DND-41 (cell line): ENCODE data around the gene AOPEP.

Source experiments
- EZH2 ChIP-seq: IDR thresholded peaks from 3 replicates; pipeline ENCODE4 v1.6.1; 2012; ENCODE audit warnings: borderline replicate concordance, low read depth, mild to moderate bottlenecking, moderate library complexity, low read length, inconsistent platforms; ENCODE audit not compliant: severe bottlenecking
- TF ChIP-seq, protein P1 (sequence below): IDR thresholded peaks from 2 replicates; pipeline ENCODE4 v1.5.1; 2012; ENCODE audit warnings: borderline replicate concordance, low read length, moderate library complexity, mild to moderate bottlenecking; ENCODE audit not compliant: poor library complexity, severe bottlenecking; ENCODE audit errors: extremely low read depth

DNA sequence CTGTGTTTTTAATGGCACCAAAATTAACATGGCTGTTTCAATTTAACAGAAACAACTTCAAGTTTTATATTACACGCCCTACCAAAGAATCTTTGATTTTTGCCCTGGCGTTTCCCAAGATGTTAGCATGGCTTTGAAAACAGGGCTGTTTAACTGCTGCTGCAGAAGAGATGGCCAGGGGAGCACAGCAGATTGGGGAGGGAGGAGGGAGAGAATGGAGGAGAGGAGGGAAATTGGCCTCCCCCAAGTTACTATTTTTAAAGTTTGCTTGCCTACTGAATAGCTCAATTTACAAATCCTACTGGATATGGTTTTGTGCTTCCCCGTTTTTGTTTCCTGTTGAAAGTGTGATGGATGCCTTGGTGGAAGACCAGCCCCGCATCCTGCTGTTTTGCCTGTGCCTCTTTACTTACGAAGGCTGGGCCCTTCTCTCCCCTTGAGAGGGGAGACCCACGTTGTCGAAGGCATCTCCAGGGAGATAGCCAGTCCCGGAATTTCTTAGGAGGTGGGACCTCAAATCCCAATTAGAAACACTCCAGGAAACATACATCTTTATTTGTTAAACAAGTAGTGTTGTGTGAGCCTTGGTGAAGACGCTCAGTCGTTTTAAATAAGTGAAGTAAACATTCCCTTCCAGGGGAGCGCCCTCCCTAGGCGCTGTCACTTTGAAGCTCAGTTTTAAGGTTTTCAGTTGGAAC is 98.6 kb downstream of the AOPEP start:
- TF ChIP-seq, protein P1, sequence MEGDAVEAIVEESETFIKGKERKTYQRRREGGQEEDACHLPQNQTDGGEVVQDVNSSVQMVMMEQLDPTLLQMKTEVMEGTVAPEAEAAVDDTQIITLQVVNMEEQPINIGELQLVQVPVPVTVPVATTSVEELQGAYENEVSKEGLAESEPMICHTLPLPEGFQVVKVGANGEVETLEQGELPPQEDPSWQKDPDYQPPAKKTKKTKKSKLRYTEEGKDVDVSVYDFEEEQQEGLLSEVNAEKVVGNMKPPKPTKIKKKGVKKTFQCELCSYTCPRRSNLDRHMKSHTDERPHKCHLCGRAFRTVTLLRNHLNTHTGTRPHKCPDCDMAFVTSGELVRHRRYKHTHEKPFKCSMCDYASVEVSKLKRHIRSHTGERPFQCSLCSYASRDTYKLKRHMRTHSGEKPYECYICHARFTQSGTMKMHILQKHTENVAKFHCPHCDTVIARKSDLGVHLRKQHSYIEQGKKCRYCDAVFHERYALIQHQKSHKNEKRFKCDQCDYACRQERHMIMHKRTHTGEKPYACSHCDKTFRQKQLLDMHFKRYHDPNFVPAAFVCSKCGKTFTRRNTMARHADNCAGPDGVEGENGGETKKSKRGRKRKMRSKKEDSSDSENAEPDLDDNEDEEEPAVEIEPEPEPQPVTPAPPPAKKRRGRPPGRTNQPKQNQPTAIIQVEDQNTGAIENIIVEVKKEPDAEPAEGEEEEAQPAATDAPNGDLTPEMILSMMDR, result no peak
- no peak for TF ChIP-seq EZH2
